GM19193 (cell line): Measurements from ENCODE around the gene AMIGO1.

Experiments
- POLR2A ChIP-seq: IDR thresholded peaks from 4 replicates; pipeline ENCODE4 v1.6.1; 2011; ENCODE audit not compliant: insufficient read depth, insufficient read length; ENCODE audit errors: extremely low read depth

AMIGO1 gene, protein sequence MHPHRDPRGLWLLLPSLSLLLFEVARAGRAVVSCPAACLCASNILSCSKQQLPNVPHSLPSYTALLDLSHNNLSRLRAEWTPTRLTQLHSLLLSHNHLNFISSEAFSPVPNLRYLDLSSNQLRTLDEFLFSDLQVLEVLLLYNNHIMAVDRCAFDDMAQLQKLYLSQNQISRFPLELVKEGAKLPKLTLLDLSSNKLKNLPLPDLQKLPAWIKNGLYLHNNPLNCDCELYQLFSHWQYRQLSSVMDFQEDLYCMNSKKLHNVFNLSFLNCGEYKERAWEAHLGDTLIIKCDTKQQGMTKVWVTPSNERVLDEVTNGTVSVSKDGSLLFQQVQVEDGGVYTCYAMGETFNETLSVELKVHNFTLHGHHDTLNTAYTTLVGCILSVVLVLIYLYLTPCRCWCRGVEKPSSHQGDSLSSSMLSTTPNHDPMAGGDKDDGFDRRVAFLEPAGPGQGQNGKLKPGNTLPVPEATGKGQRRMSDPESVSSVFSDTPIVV

GRCh38 chr1:109509176-109510134 is at the start of gene AMIGO1:
Gene AMIGO1, minus strand, starts transcription at chr1:109509727. Its CDS starts 815 bp downstream, at chr1:109508912.
- TF ChIP-seq POLR2A: no peak

GRCh38 chr1:109557520-109557919 is 48.0 kb upstream of the AMIGO1 start:
- no peak for TF ChIP-seq POLR2A

GRCh38 chr1:109556563-109556962 is 47.0 kb upstream of the AMIGO1 start:
- no peak for TF ChIP-seq POLR2A

- peak; percentile 96 for TF ChIP-seq POLR2A
These were observed 39.1 kb upstream of the AMIGO1 start, which contains the start of gene GNAI3 for GRCh38 chr1:109548321-109549267. Gene GNAI3, plus strand, starts transcription at chr1:109548615. Its CDS starts 106 bp downstream, at chr1:109548721.

- no peak for TF ChIP-seq POLR2A
These were observed 38.2 kb upstream of the AMIGO1 start for GRCh38 chr1:109547463-109548320.

- TF ChIP-seq POLR2A: no peak
These were observed 37.0 kb upstream of the AMIGO1 start for GRCh38 chr1:109546311-109547109.

DNA sequence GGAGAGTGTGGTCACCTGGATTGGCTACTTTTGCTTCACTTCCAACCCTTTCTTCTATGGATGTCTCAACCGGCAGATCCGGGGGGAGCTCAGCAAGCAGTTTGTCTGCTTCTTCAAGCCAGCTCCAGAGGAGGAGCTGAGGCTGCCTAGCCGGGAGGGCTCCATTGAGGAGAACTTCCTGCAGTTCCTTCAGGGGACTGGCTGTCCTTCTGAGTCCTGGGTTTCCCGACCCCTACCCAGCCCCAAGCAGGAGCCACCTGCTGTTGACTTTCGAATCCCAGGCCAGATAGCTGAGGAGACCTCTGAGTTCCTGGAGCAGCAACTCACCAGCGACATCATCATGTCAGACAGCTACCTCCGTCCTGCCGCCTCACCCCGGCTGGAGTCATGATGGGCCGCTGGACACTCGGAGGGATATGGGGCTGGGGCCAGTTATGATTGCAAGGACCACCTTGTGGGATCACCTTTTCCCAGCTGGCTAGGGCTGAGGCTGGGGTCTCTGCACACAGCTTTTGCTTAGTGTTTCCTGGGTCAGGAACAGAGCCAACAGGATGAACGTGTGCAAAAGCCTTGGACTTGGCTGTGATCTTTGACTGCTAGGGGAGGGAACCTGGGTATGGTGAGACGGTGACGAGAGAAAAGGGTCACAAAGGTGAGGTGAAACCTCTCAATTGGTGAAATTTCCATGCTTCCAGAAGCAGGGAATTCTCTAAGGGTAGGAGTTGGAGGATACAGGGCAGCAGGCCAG is 34.6 kb upstream of the AMIGO1 start:
- TF ChIP-seq POLR2A: no peak

GRCh38 chr1:109543283-109543987 is 33.9 kb upstream of the AMIGO1 start:
- TF ChIP-seq POLR2A: no peak

DNA sequence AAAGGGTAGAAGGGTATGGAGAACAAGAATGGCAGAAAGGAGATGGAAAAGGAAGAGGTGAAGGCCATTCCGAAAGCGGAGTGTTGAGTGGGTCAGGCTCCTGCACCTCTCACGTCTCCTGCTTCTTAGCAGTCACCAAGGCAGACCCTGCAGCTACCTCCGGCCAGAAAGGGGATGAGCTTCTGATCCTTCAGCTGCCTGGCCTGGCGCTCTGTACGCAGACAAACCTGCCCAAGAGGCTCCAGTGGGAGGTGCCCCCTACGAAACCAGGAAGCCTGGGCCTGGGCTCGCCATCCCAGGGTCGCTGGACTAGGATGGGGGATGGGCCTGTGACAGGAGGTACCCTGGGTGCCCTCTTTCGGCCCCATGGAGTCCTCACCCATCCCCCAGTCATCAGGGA is 33.1 kb upstream of the AMIGO1 start:
- TF ChIP-seq POLR2A: no peak

DNA sequence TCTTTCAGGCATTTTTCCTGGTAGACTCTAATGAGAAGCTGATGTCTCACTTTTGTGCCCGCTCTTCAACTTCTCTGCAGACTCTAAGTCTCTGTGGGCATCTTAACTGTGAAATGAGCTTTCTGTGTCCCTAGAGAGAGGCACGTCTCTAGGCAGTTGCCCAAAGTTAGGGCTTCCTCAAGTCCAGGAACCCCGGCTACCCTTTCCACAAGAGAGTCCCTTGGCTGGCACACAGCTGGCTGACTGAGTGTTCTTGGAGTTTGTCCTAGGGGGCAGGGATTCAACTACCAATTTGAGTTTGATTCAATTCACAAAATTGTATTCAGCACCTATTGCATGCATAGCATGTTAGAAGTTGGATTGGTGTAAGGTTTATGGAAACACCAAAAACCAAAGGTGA is 31.6 kb upstream of the AMIGO1 start:
- TF ChIP-seq POLR2A: no peak

DNA sequence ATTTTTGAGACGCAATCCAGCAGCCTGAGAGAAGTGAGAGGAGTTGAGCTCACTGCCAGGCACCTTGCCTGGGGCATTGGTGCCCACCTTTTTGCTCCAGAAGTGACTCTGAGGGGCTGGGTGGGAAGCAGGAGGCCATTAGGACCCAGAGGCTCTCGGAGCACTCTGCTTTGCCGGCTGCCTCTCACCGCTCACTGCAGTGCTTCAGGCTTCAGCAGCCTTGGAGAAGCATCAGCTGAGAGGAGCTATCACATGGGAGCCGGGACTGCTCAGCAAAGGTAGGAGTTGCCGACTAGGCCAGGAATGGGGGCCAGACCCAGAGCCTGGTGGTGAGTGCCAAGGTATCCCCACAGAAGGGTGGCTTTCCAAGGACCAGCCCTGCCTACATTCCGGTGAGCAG is 30.1 kb upstream of the AMIGO1 start, which contains the start of gene GPR61:
TSS of gene GPR61 (plus strand) at position 197 of the 400 bp plus-strand sequence. CDS start 3,151 bp downstream, outside the sequence.
- no peak for TF ChIP-seq POLR2A

DNA sequence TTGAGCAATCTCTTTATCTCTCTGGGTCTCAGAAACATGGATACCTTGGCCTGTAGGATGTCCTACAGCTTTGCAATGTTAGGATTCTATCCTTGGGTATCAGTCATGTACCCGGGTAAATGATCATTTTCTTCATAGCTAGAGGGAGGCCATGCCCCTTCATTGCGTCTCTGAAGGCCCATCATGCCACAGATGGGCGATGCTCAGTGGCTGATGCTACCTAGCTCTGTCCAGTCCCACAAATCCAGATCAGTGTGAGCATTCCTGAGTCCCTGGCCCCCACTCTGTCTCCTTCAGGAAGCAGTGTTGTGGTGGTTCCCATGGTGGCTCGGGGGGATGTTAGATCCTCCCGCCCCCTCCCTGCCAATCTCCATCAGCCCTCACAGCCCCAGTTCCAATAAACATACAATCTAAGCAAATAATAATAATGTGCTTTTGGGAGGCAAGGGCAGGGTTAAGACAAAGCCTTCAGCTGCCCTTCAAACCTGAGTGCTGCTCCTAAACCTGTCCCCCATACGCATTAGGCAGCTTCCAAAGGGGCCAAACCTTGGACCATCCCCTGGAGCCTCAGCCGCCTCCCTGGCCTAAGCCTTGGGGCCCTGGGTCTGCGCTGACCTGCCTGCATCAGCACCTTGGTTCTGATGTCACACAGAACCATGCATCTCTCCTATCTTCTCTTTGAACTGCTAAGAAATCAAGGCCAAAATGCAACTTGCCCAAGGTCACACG is 29.5 kb upstream of the AMIGO1 start:
- TF ChIP-seq POLR2A: no peak
